COR-L47 (cell line): Measurements from ENCODE around the gene KRTAP3-1.

Source experiments
- DNase-seq: peaks from one replicate; lab custom pipeline; 2025; lab: John Stamatoyannopoulos, UW

The KRTAP3-1 gene

DNA sequence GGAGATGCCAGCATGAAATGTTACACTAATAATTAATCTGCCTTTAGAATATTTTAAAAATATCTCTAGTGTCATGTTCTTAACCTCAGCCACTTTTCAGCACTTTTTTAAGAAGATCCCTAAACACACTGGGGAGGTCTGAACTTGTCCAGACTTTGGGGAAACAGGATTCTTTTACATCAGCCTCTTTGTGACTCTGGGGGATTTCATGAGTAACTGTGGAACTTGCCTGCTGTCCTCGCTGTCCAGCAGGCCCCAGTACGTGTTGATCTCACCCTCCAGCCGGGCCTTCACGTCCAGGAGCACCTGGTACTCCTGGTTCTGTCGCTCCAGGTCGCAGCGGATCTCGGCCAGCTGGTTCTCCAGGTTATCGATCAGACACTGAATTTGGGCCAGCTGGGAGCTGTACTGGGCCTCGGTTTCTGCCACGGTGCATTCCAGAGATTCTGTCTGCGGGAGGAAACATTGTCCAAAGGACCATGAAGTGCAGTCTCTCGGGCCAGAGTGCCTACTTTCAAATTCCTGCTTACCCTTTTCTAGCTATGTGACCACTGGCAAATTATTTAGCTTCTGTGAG lies 30.3 kb downstream of the KRTAP3-1 start:
- no peak for DNase-seq

DNA sequence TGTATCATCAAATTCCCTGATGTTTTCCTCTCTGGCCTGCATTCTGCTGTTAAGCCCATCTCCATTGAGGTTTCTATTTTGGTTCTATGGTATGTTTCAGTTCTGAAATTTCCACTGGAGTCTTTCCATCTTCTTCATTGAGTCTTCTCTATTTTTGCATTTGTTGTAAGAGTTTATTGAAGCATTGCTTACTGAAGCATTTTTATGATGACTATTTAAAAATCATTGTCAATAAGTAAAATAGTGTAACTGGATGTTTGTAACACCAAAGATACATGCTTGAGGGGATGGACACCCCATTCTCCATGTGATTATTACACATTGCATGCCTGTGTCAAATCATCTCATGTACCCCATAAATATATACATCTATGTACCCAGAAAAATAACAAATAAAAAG lies 33.4 kb downstream of the KRTAP3-1 start:
- DNase-seq, result no peak

- DNase-seq, result no peak
Measured at GRCh38 chr17:40974366-40974765, 34.6 kb downstream of the KRTAP3-1 start.

DNA sequence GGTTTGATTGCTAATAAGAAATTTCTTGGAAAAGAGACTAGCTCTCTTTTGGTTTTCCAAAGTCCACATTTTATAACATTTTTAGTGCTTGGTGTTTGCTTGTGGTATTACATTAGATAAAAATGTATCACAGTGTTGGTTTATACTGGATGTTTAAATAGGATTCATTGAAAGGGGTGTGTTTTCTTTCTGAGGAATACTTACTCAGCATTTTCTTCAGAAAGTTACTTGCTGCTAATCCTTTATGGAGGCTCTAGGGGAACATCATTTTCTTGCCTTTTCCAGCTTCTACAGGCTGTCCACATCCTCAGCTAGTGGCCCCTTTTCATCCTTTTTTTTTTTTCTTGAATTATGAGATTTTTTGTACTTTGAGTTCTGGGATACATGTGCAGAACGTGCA lies 41.3 kb downstream of the KRTAP3-1 start:
- DNase-seq, result no peak

DNA sequence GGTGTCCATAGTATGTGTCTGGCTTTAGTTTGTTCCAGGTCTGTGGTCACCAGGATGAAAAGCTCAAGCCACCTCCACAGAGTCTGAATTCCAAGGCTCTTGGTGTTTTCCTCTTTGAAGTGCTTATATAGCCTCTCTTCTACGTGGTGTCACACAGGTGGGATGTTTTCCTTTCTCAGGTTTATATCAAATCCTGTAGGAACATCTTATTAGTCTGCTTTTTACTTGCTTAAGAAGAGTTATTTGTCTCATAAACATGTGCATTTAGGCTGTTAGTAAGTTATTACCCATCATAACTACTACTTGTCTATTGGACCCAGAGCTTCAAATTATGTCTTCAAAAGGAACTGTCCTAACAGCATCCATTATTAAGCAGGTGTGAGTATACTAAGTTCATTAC lies 42.1 kb downstream of the KRTAP3-1 start, which contains the start of gene KRT39:
Gene KRT39, minus strand, starts transcription at position 101 of the 400 bp plus-strand sequence. Its CDS starts 92 bp downstream, at position 9.
- DNase-seq, result no peak

DNA sequence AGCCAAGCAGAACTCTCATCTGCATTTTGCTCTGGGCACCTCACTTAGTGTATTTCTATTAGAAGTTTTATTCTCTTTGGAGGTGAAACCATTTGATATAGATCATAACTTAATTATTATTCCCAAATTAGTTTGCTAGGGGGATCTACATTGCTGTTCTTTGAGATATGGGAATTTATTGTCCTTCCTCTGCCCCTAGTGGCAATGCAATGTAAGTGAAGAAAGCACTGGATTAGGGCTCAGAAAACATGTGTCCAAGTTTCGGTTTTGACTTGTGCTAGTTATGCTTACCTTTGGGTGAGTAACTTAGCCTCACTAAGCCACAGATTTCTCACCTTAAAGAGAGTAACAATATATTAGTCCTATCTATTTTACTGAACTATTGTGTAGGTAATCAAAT lies 45.1 kb downstream of the KRTAP3-1 start:
- no peak for DNase-seq

DNA sequence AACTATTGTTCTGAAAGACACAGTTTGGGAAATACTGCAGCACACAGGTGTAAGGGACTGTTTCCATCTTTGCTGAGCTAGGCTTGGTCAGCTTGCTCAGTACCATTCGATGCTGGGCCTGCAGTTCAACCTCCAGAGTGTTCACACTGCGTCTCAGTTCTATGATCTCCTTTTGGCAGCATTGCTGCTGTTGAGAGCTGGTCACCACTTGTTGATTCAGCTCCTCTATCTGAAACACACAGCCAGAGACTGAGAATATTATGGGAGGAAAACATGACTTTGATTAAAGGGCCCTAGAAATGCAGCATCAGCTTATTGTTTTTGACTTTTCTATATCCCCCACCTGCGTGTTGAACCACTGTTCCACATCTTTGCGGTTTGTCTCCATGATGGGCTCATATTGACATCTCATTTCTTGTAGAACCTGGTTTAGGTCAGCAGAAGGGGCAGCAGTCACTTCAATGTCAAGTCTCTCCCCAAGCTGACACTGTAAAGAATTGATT lies 46.8 kb downstream of the KRTAP3-1 start:
- no peak for DNase-seq

DNA sequence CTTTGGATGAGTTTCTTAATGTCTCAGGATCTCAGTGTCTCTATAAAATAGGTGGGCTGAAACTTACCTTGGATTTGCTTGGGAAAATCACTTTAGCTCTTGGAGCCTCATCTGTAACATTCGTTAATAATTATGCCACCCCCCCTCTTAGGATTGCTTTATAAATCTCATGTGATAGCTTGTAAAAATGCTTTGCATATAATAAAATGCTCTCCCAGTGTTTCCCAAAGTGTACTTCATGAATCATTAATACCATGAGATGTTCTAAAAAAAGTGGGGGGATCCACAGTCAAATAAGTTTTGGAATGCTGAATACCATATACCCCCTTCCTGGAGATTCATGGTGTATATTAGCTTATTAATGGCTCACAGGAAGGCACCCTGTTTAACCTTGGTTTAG lies 47.3 kb downstream of the KRTAP3-1 start:
- no peak for DNase-seq

GRCh38 chr17:40960144-40960543 lies 48.8 kb downstream of the KRTAP3-1 start:
- DNase-seq, result no peak
